HepG2 (cell line): Measurements from ENCODE around the gene CCDC17. TPM values are rescaled to one million over a fixed set of nuclear protein-coding genes. Genes with fewer than 3 reads are reported as not detected.
A peak's percentile ranks its signal among the peaks of the same experiment; 100 is the strongest.

Experiments used
- ADNP ChIP-seq: sonication (generic); formaldehyde crosslinking; IDR thresholded peaks from 2 replicates; pipeline ENCODE4 v1.4.0; 2020; ENCODE audit warnings: missing genetic modification reagents
- ARID5B ChIP-seq: IDR thresholded peaks from 2 replicates; pipeline ENCODE4 v1.4.0; 2020; ENCODE audit warnings: mild to moderate bottlenecking, missing genetic modification reagents
- EHMT2 ChIP-seq: fragments of 200-600 bp; sonication (generic); IDR thresholded peaks from 2 replicates; pipeline ENCODE4 v1.7.0; 2017; ENCODE audit warnings: antibody characterized with exemption, low read depth, low read length, borderline replicate concordance
- FOXO1 ChIP-seq: sonication (generic); formaldehyde crosslinking; IDR thresholded peaks from 2 replicates; pipeline ENCODE4 v1.4.0; 2020; ENCODE audit warnings: missing genetic modification reagents
- HMG20A ChIP-seq: IDR thresholded peaks from 2 replicates; pipeline ENCODE4 v1.6.1; 2016; ENCODE audit warnings: borderline replicate concordance
- HNF1B ChIP-seq: sonication (generic); formaldehyde crosslinking; IDR thresholded peaks from 2 replicates; pipeline ENCODE4 v1.5.1; 2020; ENCODE audit warnings: mild to moderate bottlenecking, moderate library complexity, missing genetic modification reagents
- HOXA3 ChIP-seq: sonication (generic); formaldehyde crosslinking; IDR thresholded peaks from 2 replicates; pipeline ENCODE4 v1.5.0; 2020; ENCODE audit warnings: missing genetic modification reagents
- JARID2 ChIP-seq: sonication (generic); formaldehyde crosslinking; IDR thresholded peaks from 2 replicates; pipeline ENCODE4 v1.8.1; 2023; ENCODE audit warnings: missing genetic modification reagents, inconsistent platforms; ENCODE audit not compliant: insufficient replicate concordance
- KDM5A ChIP-seq: fragments of 200-600 bp; sonication (generic); IDR thresholded peaks from 2 replicates; pipeline ENCODE4 v1.7.0; 2018; ENCODE audit warnings: antibody characterized with exemption, mild to moderate bottlenecking, low read length, borderline replicate concordance
- MAFG ChIP-seq: sonication (generic); formaldehyde crosslinking; IDR thresholded peaks from 2 replicates; pipeline ENCODE4 v1.5.1; 2020; ENCODE audit warnings: mild to moderate bottlenecking, missing genetic modification reagents
- MIER2 ChIP-seq: IDR thresholded peaks from 2 replicates; pipeline ENCODE4 v1.6.1; 2016; ENCODE audit warnings: missing biosample characterization, missing genetic modification reagents
- PBX2 ChIP-seq: IDR thresholded peaks from 2 replicates; pipeline ENCODE4 v1.6.1; 2016; ENCODE audit warnings: control low read depth
- POLR2AphosphoS5 ChIP-seq: IDR thresholded peaks from 2 replicates; pipeline ENCODE4 v1.6.1; 2012; ENCODE audit warnings: low read depth, low read length
- RXRB ChIP-seq: IDR thresholded peaks from 2 replicates; pipeline ENCODE4 v1.6.1; 2016; ENCODE audit warnings: borderline replicate concordance, missing genetic modification reagents, missing compliant biosample characterization
- SNAPC2 ChIP-seq: sonication (generic); formaldehyde crosslinking; IDR thresholded peaks from 2 replicates; pipeline ENCODE4 v1.8.1; 2022; ENCODE audit warnings: mild to moderate bottlenecking, missing genetic modification reagents
- SOX6 ChIP-seq, 2 experiments: fragments of 450-650 bp in 1 of 2; sonication (generic) in 1 of 2; formaldehyde crosslinking in 1 of 2; IDR thresholded peaks; 2 replicates each; pipeline versions ENCODE4 v1.4.0 to v1.6.1; 2017 to 2020; ENCODE audit warnings: antibody characterized with exemption in 1 of 2, mild to moderate bottlenecking in 1 of 2, missing genetic modification reagents in 1 of 2
- SRY ChIP-seq: sonication (generic); formaldehyde crosslinking; IDR thresholded peaks from 2 replicates; pipeline ENCODE4 v1.8.0; 2022; ENCODE audit warnings: mild to moderate bottlenecking, missing genetic modification reagents
- TEAD2 ChIP-seq: sonication (generic); formaldehyde crosslinking; IDR thresholded peaks from 2 replicates; pipeline ENCODE4 v1.9.0; 2021; ENCODE audit warnings: missing genetic modification reagents
- ZMAT3 ChIP-seq: sonication (generic); formaldehyde crosslinking; conservative IDR thresholded peaks from 2 replicates; pipeline ENCODE4 v1.7.0; 2021; ENCODE audit warnings: missing genetic modification reagents
- ZMAT5 ChIP-seq: sonication (generic); formaldehyde crosslinking; IDR thresholded peaks from 2 replicates; pipeline ENCODE4 v1.5.0; 2020; ENCODE audit warnings: mild to moderate bottlenecking, low read depth, missing genetic modification reagents, borderline replicate concordance
- ZNF263 ChIP-seq: sonication (generic); formaldehyde crosslinking; IDR thresholded peaks from 2 replicates; pipeline ENCODE4 v1.4.0; 2020; ENCODE audit warnings: missing genetic modification reagents
- ZNF556 ChIP-seq: sonication (generic); formaldehyde crosslinking; IDR thresholded peaks from 2 replicates; pipeline ENCODE4 v1.4.0; 2020; ENCODE audit warnings: mild to moderate bottlenecking, missing genetic modification reagents, borderline replicate concordance
- ZNF644 ChIP-seq: IDR thresholded peaks from 2 replicates; pipeline ENCODE4 v1.6.1; 2016; ENCODE audit warnings: low read depth
- ZNF83 ChIP-seq: sonication (generic); formaldehyde crosslinking; IDR thresholded peaks from 2 replicates; pipeline ENCODE4 v1.4.0; 2020; ENCODE audit warnings: missing genetic modification reagents, mild to moderate bottlenecking, borderline replicate concordance
- polyA plus RNA-seq, 8 experiments: library from polyadenylated mRNA; depleted of rRNA in 3 of 8; stranded (reverse) in 7 of 8; unstranded in 1 of 8; fragments of >200 nt; fragmentation: Illumina TruSeq in 4 of 8; extraction: Trizol in 4 of 8; gene quantifications; 2 replicates each; pipeline versions ENCODE4 v1.2.1 to v1.2.3, GENCODE V29; 2011 to 2016; ENCODE audit warnings: low read depth in 4 of 8, missing spikeins in 1 of 8, mixed read lengths in 1 of 8; ENCODE audit not compliant: insufficient read depth in 1 of 8
- total RNA-seq, 5 experiments: library from RNA; depleted of rRNA; stranded (reverse); fragments of >200 nt; fragmentation: Illumina TruSeq; extraction: Trizol; gene quantifications; 2 replicates each; pipeline ENCODE4 v1.2.3, GENCODE V29; 2016; ENCODE audit warnings: low read depth in 1 of 5

Gene CCDC17
- total and polyA plus RNA-seq, 2 of the 13 experiments (the other 11 are each of a cell fraction or from before 2014, with no cell fraction given): 1.5 to 3.3 TPM

GRCh38 chr1:45584351-45585109, 39.3 kb downstream of the CCDC17 start (continued):
- TF ChIP-seq ZMAT5: no peak
- TF ChIP-seq KDM5A: 0 out of 2 replicates have a peak, but pooled peaks have one; percentile 12
- TF ChIP-seq PBX2 (CRISPR knock-in tag): no peak
- TF ChIP-seq FOXO1 (CRISPR knock-in tag): no peak
- 0 out of 2 replicates have a peak, but pooled peaks have one; percentile 5 for TF ChIP-seq ZNF556 (CRISPR knock-in tag)
- TF ChIP-seq RXRB (CRISPR knock-in tag): no peak
- TF ChIP-seq ZNF263: no peak
- no peak for TF ChIP-seq HMG20A (CRISPR knock-in tag)
- no peak for TF ChIP-seq EHMT2
- TF ChIP-seq POLR2AphosphoS5: no peak
- TF ChIP-seq MIER2 (CRISPR knock-in tag): no peak
- TF ChIP-seq SNAPC2 (CRISPR knock-in tag): 0 out of 2 replicates have a peak, but pooled peaks have one; percentile 21
- 0 out of 2 replicates have a peak, but pooled peaks have one; percentile 40 for TF ChIP-seq HNF1B (CRISPR knock-in tag)
- TF ChIP-seq SRY (CRISPR knock-in tag): no peak; the same call in 1 of the 2 replicates
- no peak for TF ChIP-seq ZNF644
- no peak for TF ChIP-seq ADNP (CRISPR knock-in tag)
- TF ChIP-seq MAFG (CRISPR knock-in tag): no peak
- 0 out of 2 replicates have a peak, but pooled peaks have one; percentile 1 for TF ChIP-seq ARID5B (CRISPR knock-in tag)
- peak; percentile 81 for TF ChIP-seq HOXA3 (CRISPR knock-in tag)
- 0 out of 2 replicates have a peak, but pooled peaks have one; percentile 11 for TF ChIP-seq ZNF83 (CRISPR knock-in tag)
- TF ChIP-seq SOX6 (IDR thresholded peaks at IDR 0.05): no peak
- TF ChIP-seq SOX6 (CRISPR knock-in tag; IDR thresholded peaks at IDR 0.05): peak; percentile 46; the same call in 1 of the 2 replicates
- TF ChIP-seq TEAD2 (CRISPR knock-in tag): no peak
- 0 out of 2 replicates have a peak, but pooled peaks have one; percentile 34 for TF ChIP-seq ZMAT3 (CRISPR knock-in tag)
- TF ChIP-seq JARID2 (CRISPR knock-in tag): no peak
